HL-60 (cell line): ENCODE results near the gene DLD.
"Not testable (repeated sequence)": the region's sequence is repeated elsewhere in the genome, so short reads cannot be mapped to it uniquely, and the experiment has no call there.

Experiments
- GABPA ChIP-seq: IDR thresholded peaks from 2 replicates; pipeline ENCODE4 v1.6.1; 2012; ENCODE audit warnings: low read depth
- POLR2AphosphoS5 ChIP-seq: IDR thresholded peaks from 2 replicates; pipeline ENCODE4 v1.6.1; 2012; ENCODE audit warnings: low read depth
- TF ChIP-seq, protein P1 (sequence below): IDR thresholded peaks from one replicate; pipeline ENCODE4 v1.5.1; 2011; ENCODE audit warnings: low read length, control low read depth, inconsistent platforms; ENCODE audit not compliant: insufficient read depth
- TF ChIP-seq, protein P2 (sequence below): IDR thresholded peaks from 2 replicates; pipeline ENCODE4 v1.6.1; 2012; ENCODE audit warnings: low read depth; ENCODE audit not compliant: insufficient replicate concordance

DNA sequence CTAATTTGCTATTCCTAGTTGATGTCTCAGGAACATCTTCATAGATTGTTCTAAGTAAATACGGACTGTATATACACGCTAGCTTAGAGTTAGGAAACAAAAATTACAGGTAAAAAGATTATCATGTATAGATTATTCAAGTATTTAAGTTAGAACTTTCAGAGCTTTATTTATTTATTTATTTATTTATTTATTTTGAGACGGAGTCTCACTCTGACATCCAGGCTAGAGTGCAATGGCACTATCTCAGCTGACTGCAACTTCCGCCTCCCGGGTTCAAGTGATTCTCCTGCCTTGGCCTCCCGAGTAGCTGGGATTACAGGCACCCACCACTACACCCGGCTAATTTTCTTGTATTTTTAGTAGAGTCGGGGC is 1.4 kb downstream of the DLD start:
- TF ChIP-seq, protein P1, sequence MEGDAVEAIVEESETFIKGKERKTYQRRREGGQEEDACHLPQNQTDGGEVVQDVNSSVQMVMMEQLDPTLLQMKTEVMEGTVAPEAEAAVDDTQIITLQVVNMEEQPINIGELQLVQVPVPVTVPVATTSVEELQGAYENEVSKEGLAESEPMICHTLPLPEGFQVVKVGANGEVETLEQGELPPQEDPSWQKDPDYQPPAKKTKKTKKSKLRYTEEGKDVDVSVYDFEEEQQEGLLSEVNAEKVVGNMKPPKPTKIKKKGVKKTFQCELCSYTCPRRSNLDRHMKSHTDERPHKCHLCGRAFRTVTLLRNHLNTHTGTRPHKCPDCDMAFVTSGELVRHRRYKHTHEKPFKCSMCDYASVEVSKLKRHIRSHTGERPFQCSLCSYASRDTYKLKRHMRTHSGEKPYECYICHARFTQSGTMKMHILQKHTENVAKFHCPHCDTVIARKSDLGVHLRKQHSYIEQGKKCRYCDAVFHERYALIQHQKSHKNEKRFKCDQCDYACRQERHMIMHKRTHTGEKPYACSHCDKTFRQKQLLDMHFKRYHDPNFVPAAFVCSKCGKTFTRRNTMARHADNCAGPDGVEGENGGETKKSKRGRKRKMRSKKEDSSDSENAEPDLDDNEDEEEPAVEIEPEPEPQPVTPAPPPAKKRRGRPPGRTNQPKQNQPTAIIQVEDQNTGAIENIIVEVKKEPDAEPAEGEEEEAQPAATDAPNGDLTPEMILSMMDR, result not testable (repeated sequence)
- TF ChIP-seq POLR2AphosphoS5, GABPA: not testable (repeated sequence)
- TF ChIP-seq, protein P2, sequence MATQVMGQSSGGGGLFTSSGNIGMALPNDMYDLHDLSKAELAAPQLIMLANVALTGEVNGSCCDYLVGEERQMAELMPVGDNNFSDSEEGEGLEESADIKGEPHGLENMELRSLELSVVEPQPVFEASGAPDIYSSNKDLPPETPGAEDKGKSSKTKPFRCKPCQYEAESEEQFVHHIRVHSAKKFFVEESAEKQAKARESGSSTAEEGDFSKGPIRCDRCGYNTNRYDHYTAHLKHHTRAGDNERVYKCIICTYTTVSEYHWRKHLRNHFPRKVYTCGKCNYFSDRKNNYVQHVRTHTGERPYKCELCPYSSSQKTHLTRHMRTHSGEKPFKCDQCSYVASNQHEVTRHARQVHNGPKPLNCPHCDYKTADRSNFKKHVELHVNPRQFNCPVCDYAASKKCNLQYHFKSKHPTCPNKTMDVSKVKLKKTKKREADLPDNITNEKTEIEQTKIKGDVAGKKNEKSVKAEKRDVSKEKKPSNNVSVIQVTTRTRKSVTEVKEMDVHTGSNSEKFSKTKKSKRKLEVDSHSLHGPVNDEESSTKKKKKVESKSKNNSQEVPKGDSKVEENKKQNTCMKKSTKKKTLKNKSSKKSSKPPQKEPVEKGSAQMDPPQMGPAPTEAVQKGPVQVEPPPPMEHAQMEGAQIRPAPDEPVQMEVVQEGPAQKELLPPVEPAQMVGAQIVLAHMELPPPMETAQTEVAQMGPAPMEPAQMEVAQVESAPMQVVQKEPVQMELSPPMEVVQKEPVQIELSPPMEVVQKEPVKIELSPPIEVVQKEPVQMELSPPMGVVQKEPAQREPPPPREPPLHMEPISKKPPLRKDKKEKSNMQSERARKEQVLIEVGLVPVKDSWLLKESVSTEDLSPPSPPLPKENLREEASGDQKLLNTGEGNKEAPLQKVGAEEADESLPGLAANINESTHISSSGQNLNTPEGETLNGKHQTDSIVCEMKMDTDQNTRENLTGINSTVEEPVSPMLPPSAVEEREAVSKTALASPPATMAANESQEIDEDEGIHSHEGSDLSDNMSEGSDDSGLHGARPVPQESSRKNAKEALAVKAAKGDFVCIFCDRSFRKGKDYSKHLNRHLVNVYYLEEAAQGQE, result not testable (repeated sequence)
